ENCODE results near the gene SLC23A2.

DNA sequence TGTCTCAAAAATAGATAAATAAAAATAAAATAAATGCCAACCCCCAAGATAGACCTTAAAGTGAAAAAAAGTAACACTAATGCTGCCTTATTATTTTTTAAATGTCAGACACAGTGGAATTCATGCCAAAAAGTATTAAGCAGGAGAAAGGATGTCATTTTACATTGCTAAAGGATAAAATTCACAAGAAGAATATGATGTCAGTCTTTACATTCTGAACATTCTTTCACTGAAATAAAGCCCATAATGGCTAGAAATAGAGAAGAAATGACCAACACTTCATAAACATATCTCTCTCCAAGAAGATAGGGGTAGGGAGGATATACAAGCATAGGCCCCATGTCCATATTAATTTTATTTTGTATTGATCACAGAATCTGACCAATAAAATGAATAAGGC is 47.4 kb downstream of the SLC23A2 start:
- TF ChIP-seq FOXK2 (IDR thresholded peaks at IDR 0.05) (no peak), FOXA1 (IDR thresholded peaks at IDR 0.05) (no peak)
